Gastrocnemius medialis (tissue), 4 donors: ENCODE results near the gene FOXP3.

Source experiments
- CTCF ChIP-seq, 5 experiments: fragments of 450-650 bp in 3 of 5; fragments of 200-600 bp in 2 of 5; sonication (generic) in 2 of 5; IDR thresholded peaks in 4 of 5; conservative IDR thresholded peaks in 1 of 5; 1 replicate in 4 of 5; 2 replicates in 1 of 5; pipeline ENCODE4 v1.5.1; 2016 to 2019; ENCODE audit warnings: antibody characterized with exemption in 5 of 5, mild to moderate bottlenecking in 3 of 5, moderate library complexity in 3 of 5
- POLR2A ChIP-seq, 2 donors: fragments of 450-650 bp; IDR thresholded peaks; one replicate each; pipeline ENCODE4 v1.6.1; 2017; ENCODE audit warnings: antibody characterized with exemption in 2 of 2, mild to moderate bottlenecking in 2 of 2, moderate library complexity in 2 of 2

- TF ChIP-seq CTCF (IDR thresholded peaks at IDR 0.05 in 4 of 5, conservative IDR thresholded peaks at IDR 0.05 in 1 of 5) = no peak
- TF ChIP-seq POLR2A (IDR thresholded peaks at IDR 0.05) = no peak
Measured at GRCh38 chrX:49268702-49269009, 4.1 kb upstream of the FOXP3 start.
